ENCODE measurements around the gene FAM193A. TPM values are rescaled to one million over a fixed set of nuclear protein-coding genes. Genes with fewer than 3 reads are reported as not detected.
A peak's percentile ranks its signal among the peaks of the same experiment; 100 is the strongest.
"Not testable (repeated sequence)": the region's sequence is repeated elsewhere in the genome, so short reads cannot be mapped to it uniquely, and the experiment has no call there.

Gene FAM193A
- total and polyA plus RNA-seq, 12 donors: 12.9 to 30.8 (median 23.1) TPM

DNA sequence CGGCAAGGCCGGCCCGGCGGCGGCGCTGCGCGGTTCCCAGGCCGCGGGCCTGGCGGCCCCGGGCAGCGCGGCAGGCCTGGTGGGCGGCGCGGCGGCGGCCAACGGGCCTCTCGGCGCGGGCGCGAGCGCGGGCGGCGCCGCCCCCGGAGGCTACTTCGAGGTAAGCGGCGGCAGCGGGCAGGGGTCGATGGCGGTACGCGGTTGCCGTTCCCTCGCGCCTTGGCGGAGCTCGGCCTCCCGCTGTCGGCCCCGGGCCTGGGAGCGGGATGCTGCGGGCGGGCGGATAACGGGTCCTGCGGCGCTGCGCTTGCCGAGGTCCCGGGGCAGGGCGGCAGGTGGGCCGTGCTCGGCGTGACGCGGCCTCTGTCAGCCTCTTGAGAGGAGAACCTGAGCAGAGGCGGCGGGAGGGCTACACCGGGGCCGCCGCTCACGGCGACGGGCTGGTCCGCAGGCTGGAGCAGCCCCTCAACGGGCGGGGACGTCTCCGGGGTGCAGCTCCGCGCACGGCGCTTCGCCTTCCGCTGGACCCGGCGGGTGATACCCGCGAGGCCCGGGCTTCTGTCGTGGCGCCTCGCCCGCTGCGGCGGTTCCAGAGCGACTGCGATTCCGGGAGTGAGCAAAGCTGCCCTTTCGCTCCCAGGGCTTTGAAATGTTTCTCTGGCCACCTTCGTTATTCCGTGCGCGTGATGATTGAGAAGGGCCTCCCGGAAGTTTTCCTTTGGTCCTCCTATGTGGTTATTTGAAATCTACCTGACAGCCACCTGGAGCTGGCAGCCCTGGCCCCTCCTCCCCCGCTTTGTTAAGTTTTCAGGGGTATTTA is 774 bp downstream of the FAM193A start:
- 0% methylated on average over 19 to 103 of the region's 103 CpGs; no CpG with 5 or more reads in 1 of the 4 donors for WGBS, 4 donors
- peak; percentile 44 to 69 (median 59) for DNase-seq
- no peaks in the 10 kb centered on the region for H3K9me3 ChIP-seq (replicated peaks in 1 of 3)
- H3K27ac ChIP-seq: peak overlapping the region; percentile 46 to 100 (median 90)
- H3K4me3 ChIP-seq: peak overlapping the region; percentile 35 to 99 (median 92)
- intact Hi-C loops (cut with DNase I): loop anchor here in 1 of 2 donors (10.0 kb wide), 1 partner anchor 62 kb away; no protein-coding TSS in a partner anchor
- H3K36me3 ChIP-seq (replicated peaks in 1 of 2): no peaks in the 10 kb centered on the region
- peak in 1 of 2 donors; percentile 45 for TF ChIP-seq POLR2A (IDR thresholded peaks at IDR 0.05)
- TF ChIP-seq, protein P1, sequence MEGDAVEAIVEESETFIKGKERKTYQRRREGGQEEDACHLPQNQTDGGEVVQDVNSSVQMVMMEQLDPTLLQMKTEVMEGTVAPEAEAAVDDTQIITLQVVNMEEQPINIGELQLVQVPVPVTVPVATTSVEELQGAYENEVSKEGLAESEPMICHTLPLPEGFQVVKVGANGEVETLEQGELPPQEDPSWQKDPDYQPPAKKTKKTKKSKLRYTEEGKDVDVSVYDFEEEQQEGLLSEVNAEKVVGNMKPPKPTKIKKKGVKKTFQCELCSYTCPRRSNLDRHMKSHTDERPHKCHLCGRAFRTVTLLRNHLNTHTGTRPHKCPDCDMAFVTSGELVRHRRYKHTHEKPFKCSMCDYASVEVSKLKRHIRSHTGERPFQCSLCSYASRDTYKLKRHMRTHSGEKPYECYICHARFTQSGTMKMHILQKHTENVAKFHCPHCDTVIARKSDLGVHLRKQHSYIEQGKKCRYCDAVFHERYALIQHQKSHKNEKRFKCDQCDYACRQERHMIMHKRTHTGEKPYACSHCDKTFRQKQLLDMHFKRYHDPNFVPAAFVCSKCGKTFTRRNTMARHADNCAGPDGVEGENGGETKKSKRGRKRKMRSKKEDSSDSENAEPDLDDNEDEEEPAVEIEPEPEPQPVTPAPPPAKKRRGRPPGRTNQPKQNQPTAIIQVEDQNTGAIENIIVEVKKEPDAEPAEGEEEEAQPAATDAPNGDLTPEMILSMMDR (IDR thresholded peaks at IDR 0.05): no peak
- H3K4me1 ChIP-seq (replicated peaks in 1 of 2): peaks cover 22 to 23% of the 10 kb centered on the region in 2 donors
- no peaks in the 10 kb centered on the region for H3K27me3 ChIP-seq

DNA sequence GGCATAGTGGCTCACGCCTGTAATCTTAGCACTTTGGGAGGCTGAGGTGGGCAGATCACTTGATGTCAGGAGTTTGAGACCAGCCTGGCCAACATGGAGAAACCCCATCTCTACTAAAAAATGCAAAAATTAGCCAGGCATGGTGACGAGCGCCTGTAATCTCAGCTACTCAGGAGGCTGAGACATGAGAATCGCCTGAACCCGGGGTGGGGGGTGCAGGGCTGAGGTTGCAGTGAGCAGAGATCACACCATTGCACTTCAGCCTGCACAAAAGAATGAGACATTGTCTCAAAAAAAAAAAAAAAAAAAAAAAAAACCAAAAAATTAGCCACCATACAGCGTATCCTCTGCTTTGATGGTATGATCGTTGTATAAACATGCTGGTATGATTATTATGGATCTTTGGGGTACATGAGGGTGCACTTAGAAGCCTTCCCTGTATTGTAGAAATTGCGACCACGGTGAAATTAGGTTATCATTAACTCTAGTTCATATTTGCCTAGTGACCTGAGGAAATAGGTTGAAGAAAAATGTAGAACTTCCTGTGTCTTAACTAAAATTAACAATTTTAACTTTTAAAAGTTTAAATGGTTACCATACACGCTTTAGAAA is 7.2 kb downstream of the FAM193A start:
- H3K9me3 ChIP-seq (replicated peaks in 1 of 3); H3K27me3 ChIP-seq; H3K27ac ChIP-seq; H3K4me1 ChIP-seq (replicated peaks in 1 of 2); DNase-seq; intact Hi-C loops (cut with DNase I); H3K36me3 ChIP-seq (replicated peaks in 1 of 2); H3K4me3 ChIP-seq: not testable (repeated sequence)
- 91 to 94% (median 92%) methylated on average over 10 of the region's 10 CpGs for WGBS, 4 donors

- no peaks in the 10 kb centered on the region for H3K4me1 ChIP-seq (replicated peaks in 1 of 2)
- 93 to 96% (median 95%) methylated on average over 7 of the region's 7 CpGs for WGBS, 4 donors
- H3K27ac ChIP-seq: no peak overlapping the region
- no peak for DNase-seq
- no peaks in the 10 kb centered on the region for H3K36me3 ChIP-seq (replicated peaks in 1 of 2)
- no peaks in the 10 kb centered on the region for H3K9me3 ChIP-seq (replicated peaks in 1 of 3)
- no peaks in the 10 kb centered on the region for H3K27me3 ChIP-seq
- intact Hi-C loops (cut with DNase I): no loop called here
- H3K4me3 ChIP-seq: no peak overlapping the region
- TF ChIP-seq, protein P1 (IDR thresholded peaks at IDR 0.05): no peak
- no peak for TF ChIP-seq POLR2A (IDR thresholded peaks at IDR 0.05)
These were observed 9.0 kb downstream of the FAM193A start for GRCh38 chr4:2545321-2546013.

GRCh38 chr4:2546286-2546823 is 9.9 kb downstream of the FAM193A start:
- no peak overlapping the region for H3K27ac ChIP-seq
- H3K36me3 ChIP-seq (replicated peaks in 1 of 2): no peaks in the 10 kb centered on the region
- H3K4me1 ChIP-seq (replicated peaks in 1 of 2): no peaks in the 10 kb centered on the region
- no peak overlapping the region for H3K4me3 ChIP-seq
- intact Hi-C loops (cut with DNase I): no loop called here
- TF ChIP-seq, protein P1 (IDR thresholded peaks at IDR 0.05): no peak
- H3K27me3 ChIP-seq: no peaks in the 10 kb centered on the region
- no peaks in the 10 kb centered on the region for H3K9me3 ChIP-seq (replicated peaks in 1 of 3)
- DNase-seq: no peak

DNA sequence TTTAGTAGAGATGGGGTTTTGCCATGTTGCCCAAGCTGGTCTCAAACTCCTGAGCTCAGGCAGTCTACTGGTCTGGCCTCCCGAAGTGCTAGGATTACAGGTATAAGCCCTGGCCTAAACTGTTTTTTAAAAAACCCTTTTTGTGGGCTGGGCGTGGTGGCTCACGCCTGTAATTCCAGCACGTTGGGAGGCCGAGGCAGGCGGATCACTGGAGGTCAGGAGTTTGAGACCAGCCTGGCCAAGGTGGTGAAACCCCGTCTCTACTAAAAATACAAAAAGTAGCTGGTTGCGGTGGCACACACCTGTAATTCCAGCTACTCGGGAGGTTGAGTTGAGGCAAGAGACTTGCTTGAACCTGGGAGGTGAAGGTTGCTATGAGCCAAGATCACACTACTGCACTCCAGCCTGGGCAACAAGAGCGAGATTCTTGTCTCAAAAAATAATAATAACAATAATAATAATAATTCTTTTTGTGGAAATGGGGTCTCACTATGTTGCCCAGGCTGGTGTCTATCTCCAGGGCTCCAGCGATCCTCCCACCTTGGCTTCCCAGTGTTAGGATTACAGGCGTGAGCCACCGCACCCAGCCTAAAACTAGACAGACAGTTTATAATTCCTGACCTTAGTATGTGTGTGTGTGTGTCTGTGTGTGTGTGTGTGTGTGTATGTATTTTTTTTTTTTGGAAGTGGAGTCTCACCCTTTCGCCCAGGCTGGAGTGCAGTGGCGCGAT is 10.7 kb downstream of the FAM193A start:
- 96 to 98% (median 97%) methylated on average over 16 of the region's 16 CpGs for WGBS, 4 donors
- H3K36me3 ChIP-seq (replicated peaks in 1 of 2); H3K4me3 ChIP-seq; H3K27ac ChIP-seq; H3K4me1 ChIP-seq (replicated peaks in 1 of 2); DNase-seq; H3K27me3 ChIP-seq; intact Hi-C loops (cut with DNase I); H3K9me3 ChIP-seq (replicated peaks in 1 of 3): not testable (repeated sequence)

Measured in adrenal gland (tissue), 12 donors.